Endothelial cell of umbilical vein (primary cell): ENCODE data around the gene RGPD3. TPM values are rescaled to one million over a fixed set of nuclear protein-coding genes. Genes with fewer than 3 reads are reported as not detected.
"Not testable (repeated sequence)": the region's sequence is repeated elsewhere in the genome, so short reads cannot be mapped to it uniquely, and the experiment has no call there.

Source experiments
- BruUV-seq: library from RNA; stranded (reverse); fragments of 400-500 nt; replicated peaks from 2 replicates; lab custom pipeline; 2021; lab: Mats Ljungman, UMichigan
- CTCF ChIA-PET: fragments of 300-600, 350-600 bp; sonication (Branson Sonifier 250); formaldehyde crosslinking; loops from one replicate; lab custom pipeline; 2021; ENCODE audit warnings: antibody characterized with exemption, inconsistent platforms; lab: Charles Lee
- POLR2A ChIA-PET: fragments of 300-600, 350-600 bp; sonication (Branson Sonifier 250); formaldehyde crosslinking; loops from one replicate; lab custom pipeline; 2021; ENCODE audit warnings: antibody characterized with exemption, inconsistent platforms; lab: Charles Lee
- DNase-seq: peaks from one replicate; pipeline ENCODE4 v3.0.0-alpha.2; 2011; ENCODE audit warnings: low read depth, low spot score
- FAIRE-seq: peaks from 2 replicates; lab custom pipeline; 2011; peaks lifted over from hg19 to GRCh38; lab: Jason Lieb, UNC
- H2AFZ ChIP-seq: 2 replicates; pipeline ENCODE4 v1.6.0; 2012; ENCODE audit warnings: low read depth, low read length, control low read depth, inconsistent platforms
- H3K27ac ChIP-seq: 2 replicates; pipeline ENCODE4 v1.5.1; 2011; ENCODE audit warnings: low read depth, mild to moderate bottlenecking, control low read depth, low read length, moderate library complexity; ENCODE audit not compliant: insufficient read depth
- H3K27me3 ChIP-seq, 2 experiments: 2 replicates each; pipeline versions ENCODE4 v1.6.0 to v1.6.1; 2011; ENCODE audit warnings: low read length in 2 of 2, mixed read lengths in 1 of 2; ENCODE audit not compliant: control insufficient read depth in 2 of 2, insufficient read depth in 2 of 2
- H3K36me3 ChIP-seq, 2 experiments: 2 replicates in 1 of 2; 3 replicates in 1 of 2; pipeline ENCODE4 v1.5.1; 2011; ENCODE audit warnings: low read length in 2 of 2, mild to moderate bottlenecking in 1 of 2, moderate library complexity in 1 of 2; ENCODE audit not compliant: control insufficient read depth in 2 of 2, insufficient read depth in 2 of 2; ENCODE audit errors: extremely low read depth in 1 of 2
- H3K4me1 ChIP-seq: 3 replicates; pipeline ENCODE4 v1.5.1; 2011; ENCODE audit warnings: mild to moderate bottlenecking, low read length; ENCODE audit not compliant: control insufficient read depth, insufficient read depth; ENCODE audit errors: extremely low read depth
- H3K4me2 ChIP-seq: 2 replicates; pipeline ENCODE4 v1.6.1; 2011; ENCODE audit warnings: low read length, control low read depth, mixed read lengths; ENCODE audit not compliant: insufficient read depth
- H3K4me3 ChIP-seq, 3 experiments: fragments of 200-600 bp in 1 of 3; sonication (generic), shearing (Covaris generic) in 1 of 3; replicated peaks in 1 of 3; 2 replicates each; pipeline ENCODE4 v1.5.1; 2011 to 2016; ENCODE audit warnings: control low read depth in 3 of 3, low read length in 3 of 3, mild to moderate bottlenecking in 2 of 3, inconsistent platforms in 1 of 3, low read depth in 1 of 3, moderate library complexity in 1 of 3; ENCODE audit not compliant: insufficient read depth in 1 of 3
- H3K79me2 ChIP-seq: 2 replicates; pipeline ENCODE4 v1.6.0; 2012; ENCODE audit warnings: low read length, inconsistent platforms; ENCODE audit not compliant: control insufficient read depth, insufficient read depth
- H3K9ac ChIP-seq: replicated peaks from 2 replicates; pipeline ENCODE3; 2011; ENCODE audit warnings: low read length, control low read depth; ENCODE audit not compliant: insufficient read depth; ENCODE audit errors: extremely low read depth
- H3K9me1 ChIP-seq: replicated peaks from 3 replicates; pipeline ENCODE4 v1.6.0; 2011; ENCODE audit warnings: mild to moderate bottlenecking, low read length; ENCODE audit not compliant: control insufficient read depth, insufficient read depth; ENCODE audit errors: extremely low read depth
- H3K9me3 ChIP-seq: replicated peaks from 2 replicates; pipeline ENCODE4 v1.5.1; 2012; ENCODE audit warnings: low read length, inconsistent platforms; ENCODE audit not compliant: control insufficient read depth, insufficient read depth
- H4K20me1 ChIP-seq: replicated peaks from 2 replicates; pipeline ENCODE3; 2011; ENCODE audit warnings: mild to moderate bottlenecking, low read length; ENCODE audit not compliant: control insufficient read depth, insufficient read depth; ENCODE audit errors: extremely low read depth
- dilution Hi-C: fragments of 300-500 bp; cut with MboI; formaldehyde crosslinking; loops from one replicate; pipeline ENCODE4 v1.15.0; 2019; ENCODE audit warnings: low sequenced_read_pairs; ENCODE audit not compliant: extremely low pct_ligation_motif_present
- intact Hi-C: fragments of 100-400 bp; cut with micrococcal nuclease; formaldehyde crosslinking; loops from one replicate; pipeline ENCODE4 v1.10.0; 2022
- polyA plus RNA-seq, 4 experiments: library from polyadenylated mRNA; depleted of rRNA in 3 of 4; stranded (reverse) in 3 of 4; unstranded in 1 of 4; fragments of >200 nt; gene quantifications; 2 replicates each; pipeline versions ENCODE4 v1.2.1 to v1.2.3, GENCODE V29; 2011 to 2012; ENCODE audit warnings: missing spikeins in 1 of 4
- total RNA-seq: library from RNA; stranded (reverse); gene quantifications from 2 replicates; pipeline ENCODE4 v1.2.3, GENCODE V29; 2021

RGPD3 gene
- total and polyA plus RNA-seq, 2 donors (not counting 3 experiments of a cell fraction or from before 2014, with no cell fraction given) = 0.04 TPM; not detected in 1

GRCh38 chr2:106509374-106509770, 41.2 kb upstream of the RGPD3 start:
- DNase-seq, H3K9ac ChIP-seq, H3K9me3 ChIP-seq, POLR2A ChIA-PET, CTCF ChIA-PET, H3K79me2 ChIP-seq, BruUV-seq, H3K9me1 ChIP-seq, H3K27ac ChIP-seq, H3K4me2 ChIP-seq, FAIRE-seq, dilution Hi-C loops, H2AFZ ChIP-seq, H3K27me3 ChIP-seq, H3K36me3 ChIP-seq, H3K4me1 ChIP-seq, intact Hi-C loops, H3K4me3 ChIP-seq, H4K20me1 ChIP-seq: not testable (repeated sequence)

GRCh38 chr2:106508660-106509373, 40.6 kb upstream of the RGPD3 start:
- H3K4me1 ChIP-seq, H3K4me3 ChIP-seq, H3K79me2 ChIP-seq, H3K36me3 ChIP-seq, H2AFZ ChIP-seq, H3K9ac ChIP-seq, H3K9me1 ChIP-seq, H3K4me2 ChIP-seq, H3K27me3 ChIP-seq, POLR2A ChIA-PET, H4K20me1 ChIP-seq, H3K9me3 ChIP-seq, intact Hi-C loops, BruUV-seq, dilution Hi-C loops, FAIRE-seq, CTCF ChIA-PET, H3K27ac ChIP-seq, DNase-seq: not testable (repeated sequence)

GRCh38 chr2:106506002-106506687, 37.9 kb upstream of the RGPD3 start:
- H3K79me2 ChIP-seq, H3K4me3 ChIP-seq, H4K20me1 ChIP-seq, CTCF ChIA-PET, H3K27ac ChIP-seq, intact Hi-C loops, dilution Hi-C loops, H3K9ac ChIP-seq, H3K27me3 ChIP-seq, DNase-seq, H3K4me1 ChIP-seq, H3K4me2 ChIP-seq, H3K9me1 ChIP-seq, BruUV-seq, H3K9me3 ChIP-seq, H3K36me3 ChIP-seq, POLR2A ChIA-PET, H2AFZ ChIP-seq: not testable (repeated sequence)
- FAIRE-seq = peak; percentile 55

GRCh38 chr2:106504787-106505186, 36.6 kb upstream of the RGPD3 start:
- CTCF ChIA-PET, H3K9me1 ChIP-seq, FAIRE-seq, H3K9me3 ChIP-seq, H3K4me2 ChIP-seq, H2AFZ ChIP-seq, H4K20me1 ChIP-seq, H3K4me3 ChIP-seq, H3K27ac ChIP-seq, dilution Hi-C loops, POLR2A ChIA-PET, intact Hi-C loops, BruUV-seq, H3K27me3 ChIP-seq, H3K4me1 ChIP-seq, H3K36me3 ChIP-seq, DNase-seq, H3K9ac ChIP-seq, H3K79me2 ChIP-seq: not testable (repeated sequence)
